A673 (cell line): ENCODE data around the gene TYRO3. TPM values are rescaled to one million over a fixed set of nuclear protein-coding genes. Genes with fewer than 3 reads are reported as not detected.

Source experiments
- BruUV-seq: library from RNA; stranded (reverse); fragments of 400-500 nt; replicated peaks from 2 replicates; lab custom pipeline; 2021; lab: Mats Ljungman, UMichigan
- CTCF ChIA-PET: fragments of 300-600 bp; sonication (Branson Sonifier 250); formaldehyde crosslinking; loops from one replicate; lab custom pipeline; 2022; ENCODE audit warnings: antibody characterized with exemption; lab: Charles Lee
- POLR2A ChIA-PET: fragments of 300-600 bp; sonication (Branson Sonifier 250); formaldehyde crosslinking; loops from one replicate; lab custom pipeline; 2022; ENCODE audit warnings: antibody characterized with exemption; ENCODE audit not compliant: low non-redundant PET; lab: Charles Lee
- DNase-seq: peaks from one replicate; pipeline ENCODE4 v3.0.0-alpha.2; 2015; ENCODE audit warnings: low spot score
- H3K27ac ChIP-seq: fragments of 200-600 bp; sonication (generic); 2 replicates; pipeline ENCODE4 v1.5.1; 2016; ENCODE audit warnings: mixed run types, low read depth, mild to moderate bottlenecking, mixed read lengths, antibody characterized with exemption, low read length; ENCODE audit not compliant: poor library complexity, severe bottlenecking
- H3K27me3 ChIP-seq: fragments of 200-600 bp; sonication (generic); replicated peaks from 2 replicates; pipeline ENCODE4 v1.6.1; 2017; ENCODE audit warnings: mixed run types, low read depth, mild to moderate bottlenecking, mixed read lengths, antibody characterized with exemption, low read length; ENCODE audit not compliant: insufficient read depth, poor library complexity
- H3K36me3 ChIP-seq: fragments of 200-600 bp; sonication (generic); 2 replicates; pipeline ENCODE4 v1.6.1; 2016; ENCODE audit warnings: mixed run types, mild to moderate bottlenecking, mixed read lengths, antibody characterized with exemption, low read length; ENCODE audit not compliant: insufficient read depth, poor library complexity, severe bottlenecking
- H3K4me1 ChIP-seq: fragments of 200-600 bp; sonication (generic); 2 replicates; pipeline ENCODE4 v1.6.1; 2017; ENCODE audit warnings: mixed run types, mild to moderate bottlenecking, mixed read lengths, antibody characterized with exemption, low read length; ENCODE audit not compliant: insufficient read depth, poor library complexity, severe bottlenecking
- H3K4me3 ChIP-seq: fragments of 200-600 bp; sonication (generic); 2 replicates; pipeline ENCODE4 v1.5.1; 2016; ENCODE audit warnings: low read depth, mixed run types, mild to moderate bottlenecking, mixed read lengths, low read length; ENCODE audit not compliant: poor library complexity, severe bottlenecking
- H3K9me3 ChIP-seq: fragments of 200-600 bp; sonication (generic); 2 replicates; pipeline ENCODE4 v1.6.1; 2016; ENCODE audit warnings: mixed run types, low read depth, mild to moderate bottlenecking, mixed read lengths, antibody characterized with exemption, low read length; ENCODE audit not compliant: poor library complexity, severe bottlenecking
- EZH2 ChIP-seq: fragments of 200-600 bp; sonication (generic); IDR thresholded peaks from 2 replicates; pipeline ENCODE4 v1.6.1; 2017; ENCODE audit warnings: borderline replicate concordance, low read depth, mild to moderate bottlenecking, mixed read lengths, antibody characterized with exemption, low read length; ENCODE audit not compliant: poor library complexity, severe bottlenecking
- intact Hi-C: fragments of 100-400 bp; cut with micrococcal nuclease; formaldehyde crosslinking; loops from one replicate; pipeline ENCODE4 v1.10.0; 2022; ENCODE audit not compliant: unreplicated experiment
- total RNA-seq: library from RNA; stranded (reverse); gene quantifications from 2 replicates; pipeline ENCODE4 v1.2.3, GENCODE V29; 2021
- TF ChIP-seq, protein P1 (sequence below): fragments of 300-800, 200-600 bp; sonication (generic); conservative IDR thresholded peaks from 2 replicates; pipeline ENCODE4 v1.5.1; 2017; ENCODE audit warnings: low read depth, mild to moderate bottlenecking, antibody characterized with exemption, low read length, moderate library complexity, mixed read lengths

Gene TYRO3
- total RNA-seq, 1 experiment from 2014 or later: 26.0 TPM

GRCh38 chr15:41545218-41545617 is 13.8 kb upstream of the TYRO3 start:
- no peak for DNase-seq
- TF ChIP-seq EZH2: no peak
- TF ChIP-seq, protein P1, sequence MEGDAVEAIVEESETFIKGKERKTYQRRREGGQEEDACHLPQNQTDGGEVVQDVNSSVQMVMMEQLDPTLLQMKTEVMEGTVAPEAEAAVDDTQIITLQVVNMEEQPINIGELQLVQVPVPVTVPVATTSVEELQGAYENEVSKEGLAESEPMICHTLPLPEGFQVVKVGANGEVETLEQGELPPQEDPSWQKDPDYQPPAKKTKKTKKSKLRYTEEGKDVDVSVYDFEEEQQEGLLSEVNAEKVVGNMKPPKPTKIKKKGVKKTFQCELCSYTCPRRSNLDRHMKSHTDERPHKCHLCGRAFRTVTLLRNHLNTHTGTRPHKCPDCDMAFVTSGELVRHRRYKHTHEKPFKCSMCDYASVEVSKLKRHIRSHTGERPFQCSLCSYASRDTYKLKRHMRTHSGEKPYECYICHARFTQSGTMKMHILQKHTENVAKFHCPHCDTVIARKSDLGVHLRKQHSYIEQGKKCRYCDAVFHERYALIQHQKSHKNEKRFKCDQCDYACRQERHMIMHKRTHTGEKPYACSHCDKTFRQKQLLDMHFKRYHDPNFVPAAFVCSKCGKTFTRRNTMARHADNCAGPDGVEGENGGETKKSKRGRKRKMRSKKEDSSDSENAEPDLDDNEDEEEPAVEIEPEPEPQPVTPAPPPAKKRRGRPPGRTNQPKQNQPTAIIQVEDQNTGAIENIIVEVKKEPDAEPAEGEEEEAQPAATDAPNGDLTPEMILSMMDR: no peak
- Histone ChIP-seq H3K4me1 (no peaks in the 10 kb centered on the region), H3K27me3 (no peaks in the 10 kb centered on the region), H3K9me3 (no peaks in the 10 kb centered on the region), H3K36me3 (no peaks in the 10 kb centered on the region), H3K27ac (no peak overlapping the region), H3K4me3 (no peak overlapping the region)
- POLR2A ChIA-PET: no interaction called here
- CTCF ChIA-PET: no interaction called here
- intact Hi-C loops: no loop called here
- no TSS peak for BruUV-seq

DNA sequence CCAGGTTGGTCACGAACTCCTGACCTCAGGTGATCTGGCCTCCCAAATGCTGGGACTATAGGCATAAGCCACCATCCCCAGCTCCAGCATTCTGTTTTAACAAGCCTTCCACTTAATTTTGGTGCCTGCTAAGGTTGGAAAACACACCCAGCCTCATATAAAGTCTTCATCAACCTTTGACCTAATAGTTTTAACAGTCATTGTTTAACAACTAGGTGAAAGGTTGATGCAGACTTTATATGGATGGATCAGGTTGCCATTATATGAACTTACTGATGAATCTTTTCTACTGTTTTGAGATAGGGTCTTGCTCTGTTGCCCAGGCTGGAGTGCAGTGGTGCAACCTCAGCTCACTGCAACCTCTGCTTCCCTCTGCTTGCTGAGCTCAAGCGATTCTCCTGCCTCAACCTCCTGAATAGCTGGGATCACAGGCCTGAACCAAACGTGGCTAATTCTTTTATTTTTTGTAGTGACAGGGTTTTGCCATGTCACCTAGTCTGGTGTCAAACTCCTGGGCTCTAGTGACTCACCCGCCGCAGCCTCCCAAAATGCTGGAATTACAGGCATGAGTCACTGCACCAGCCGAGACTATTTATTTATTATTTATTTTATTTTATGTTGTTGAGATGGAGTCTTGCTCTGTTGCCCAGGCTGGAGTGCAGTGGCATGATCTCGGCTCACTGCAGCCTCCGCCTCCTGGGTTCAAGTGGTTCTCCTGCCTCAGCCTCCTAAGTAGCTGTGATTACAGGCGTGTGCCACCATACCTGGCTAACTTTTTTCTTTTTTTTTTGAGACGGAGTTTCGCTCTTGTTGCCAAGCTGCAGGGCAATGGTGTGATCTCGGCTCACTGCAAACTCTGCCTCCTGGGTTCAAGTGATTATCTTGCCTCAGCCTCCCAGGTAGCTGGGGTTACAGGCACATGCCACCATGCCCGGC is 11.9 kb upstream of the TYRO3 start:
- no peak overlapping the region for H3K4me3 ChIP-seq
- BruUV-seq: no TSS peak
- ChIA-PET CTCF (no interaction called here), POLR2A (no interaction called here)
- no peaks in the 10 kb centered on the region for H3K27me3 ChIP-seq
- peak; percentile 39 for DNase-seq
- TF ChIP-seq, protein P1: no peak
- no peaks in the 10 kb centered on the region for H3K4me1 ChIP-seq
- intact Hi-C loops: no loop called here
- no peaks in the 10 kb centered on the region for H3K36me3 ChIP-seq
- no peak overlapping the region for H3K27ac ChIP-seq
- no peaks in the 10 kb centered on the region for H3K9me3 ChIP-seq

GRCh38 chr15:41550066-41550775 is 8.8 kb upstream of the TYRO3 start:
- H3K27ac ChIP-seq: no peak overlapping the region
- no peak for TF ChIP-seq EZH2
- TF ChIP-seq, protein P1: no peak
- intact Hi-C loops: loop anchor here (10.0 kb wide), 1 partner anchor 355 kb away; no protein-coding TSS in a partner anchor
- no peaks in the 10 kb centered on the region for H3K9me3 ChIP-seq
- ChIA-PET POLR2A (no interaction called here), CTCF (no interaction called here)
- no peak overlapping the region for H3K4me3 ChIP-seq
- no peak for DNase-seq
- no peaks in the 10 kb centered on the region for H3K4me1 ChIP-seq
- no peaks in the 10 kb centered on the region for H3K27me3 ChIP-seq
- no peaks in the 10 kb centered on the region for H3K36me3 ChIP-seq
- BruUV-seq: no TSS peak
